Fibroblast of pulmonary artery (primary cell): ENCODE data around the gene HHATL.

ENCODE experiments used
- DNase-seq: peaks from one replicate; pipeline ENCODE4 v3.0.0-alpha.2; 2010; ENCODE audit warnings: low read depth
- H3K4me3 ChIP-seq: replicated peaks from 2 replicates; pipeline ENCODE4 v1.5.1; 2011; ENCODE audit warnings: low read depth, mild to moderate bottlenecking, control low read depth, low read length, moderate library complexity
- TF ChIP-seq, protein P1 (sequence below): IDR thresholded peaks from 2 replicates; pipeline ENCODE4 v1.5.1; 2011; ENCODE audit warnings: mild to moderate bottlenecking, control low read depth, low read length, inconsistent platforms; ENCODE audit errors: missing control alignments

The HHATL gene

DNA sequence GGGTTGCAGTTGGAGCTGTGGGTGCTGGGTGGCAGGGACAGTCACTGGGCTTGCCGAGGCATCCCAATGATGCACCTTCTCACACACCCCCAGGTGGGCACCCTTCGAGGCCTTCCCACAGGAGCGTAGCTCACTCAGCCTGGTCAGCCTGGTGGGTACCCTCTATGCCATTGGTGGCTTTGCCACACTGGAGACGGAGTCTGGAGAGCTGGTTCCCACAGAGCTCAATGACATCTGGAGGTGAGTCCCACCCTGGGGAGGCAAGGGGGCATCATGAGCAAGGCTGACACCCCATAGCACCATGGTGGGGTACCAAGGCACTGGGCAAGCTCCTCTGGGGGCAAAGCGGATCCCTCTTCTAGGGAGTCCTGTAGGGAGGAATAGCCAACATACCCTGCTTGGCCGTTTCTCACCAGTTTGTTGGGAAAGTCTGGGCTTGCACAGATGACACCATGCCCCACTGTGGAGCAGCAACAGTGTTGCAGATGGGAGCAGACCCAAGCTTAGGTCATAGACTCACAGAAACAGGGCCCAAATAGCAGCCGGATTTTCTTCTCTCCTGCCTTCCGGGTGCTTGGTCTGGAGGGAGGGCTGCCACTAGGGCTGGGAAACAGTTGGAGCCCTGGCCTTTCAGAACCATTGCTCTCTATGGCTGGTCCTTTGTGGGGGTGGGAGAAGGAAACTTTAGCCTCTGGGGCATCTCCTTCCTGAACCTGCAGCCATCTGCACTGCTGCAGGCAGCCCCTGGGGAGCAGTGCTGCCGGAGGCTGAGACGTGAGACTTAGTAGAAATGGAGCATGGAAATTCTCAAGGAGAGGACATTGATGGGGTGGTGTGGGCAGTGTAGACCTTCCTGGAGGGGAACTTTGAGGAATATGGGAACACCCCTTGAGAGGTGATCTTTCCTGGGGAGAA, 11.6 kb downstream of the HHATL start:
- TF ChIP-seq, protein P1, sequence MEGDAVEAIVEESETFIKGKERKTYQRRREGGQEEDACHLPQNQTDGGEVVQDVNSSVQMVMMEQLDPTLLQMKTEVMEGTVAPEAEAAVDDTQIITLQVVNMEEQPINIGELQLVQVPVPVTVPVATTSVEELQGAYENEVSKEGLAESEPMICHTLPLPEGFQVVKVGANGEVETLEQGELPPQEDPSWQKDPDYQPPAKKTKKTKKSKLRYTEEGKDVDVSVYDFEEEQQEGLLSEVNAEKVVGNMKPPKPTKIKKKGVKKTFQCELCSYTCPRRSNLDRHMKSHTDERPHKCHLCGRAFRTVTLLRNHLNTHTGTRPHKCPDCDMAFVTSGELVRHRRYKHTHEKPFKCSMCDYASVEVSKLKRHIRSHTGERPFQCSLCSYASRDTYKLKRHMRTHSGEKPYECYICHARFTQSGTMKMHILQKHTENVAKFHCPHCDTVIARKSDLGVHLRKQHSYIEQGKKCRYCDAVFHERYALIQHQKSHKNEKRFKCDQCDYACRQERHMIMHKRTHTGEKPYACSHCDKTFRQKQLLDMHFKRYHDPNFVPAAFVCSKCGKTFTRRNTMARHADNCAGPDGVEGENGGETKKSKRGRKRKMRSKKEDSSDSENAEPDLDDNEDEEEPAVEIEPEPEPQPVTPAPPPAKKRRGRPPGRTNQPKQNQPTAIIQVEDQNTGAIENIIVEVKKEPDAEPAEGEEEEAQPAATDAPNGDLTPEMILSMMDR = no peak
- DNase-seq = no peak
- no peak overlapping the region for H3K4me3 ChIP-seq

DNA sequence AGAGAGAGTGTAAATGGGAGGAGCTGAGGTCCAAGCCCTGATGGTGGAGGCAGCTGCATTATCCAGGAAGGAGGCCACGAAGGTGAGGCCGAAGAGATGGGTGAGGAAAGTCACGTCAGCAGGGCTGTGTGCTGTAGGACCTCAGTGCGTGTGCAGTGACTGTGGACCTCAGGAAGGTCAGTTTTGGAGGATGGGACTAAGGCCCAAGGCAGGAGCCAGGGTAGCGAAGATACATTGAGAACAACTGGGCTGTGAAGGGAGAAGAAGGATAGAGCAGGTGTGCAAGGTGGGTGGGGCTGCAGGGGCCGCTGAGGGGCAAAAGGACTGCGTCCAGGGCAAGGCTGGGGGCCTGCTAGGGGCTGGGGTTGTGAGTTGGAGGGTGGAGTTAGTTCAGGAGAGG, 12.4 kb downstream of the HHATL start:
- H3K4me3 ChIP-seq = no peak overlapping the region
- TF ChIP-seq, protein P1 = no peak
- DNase-seq = no peak

DNA sequence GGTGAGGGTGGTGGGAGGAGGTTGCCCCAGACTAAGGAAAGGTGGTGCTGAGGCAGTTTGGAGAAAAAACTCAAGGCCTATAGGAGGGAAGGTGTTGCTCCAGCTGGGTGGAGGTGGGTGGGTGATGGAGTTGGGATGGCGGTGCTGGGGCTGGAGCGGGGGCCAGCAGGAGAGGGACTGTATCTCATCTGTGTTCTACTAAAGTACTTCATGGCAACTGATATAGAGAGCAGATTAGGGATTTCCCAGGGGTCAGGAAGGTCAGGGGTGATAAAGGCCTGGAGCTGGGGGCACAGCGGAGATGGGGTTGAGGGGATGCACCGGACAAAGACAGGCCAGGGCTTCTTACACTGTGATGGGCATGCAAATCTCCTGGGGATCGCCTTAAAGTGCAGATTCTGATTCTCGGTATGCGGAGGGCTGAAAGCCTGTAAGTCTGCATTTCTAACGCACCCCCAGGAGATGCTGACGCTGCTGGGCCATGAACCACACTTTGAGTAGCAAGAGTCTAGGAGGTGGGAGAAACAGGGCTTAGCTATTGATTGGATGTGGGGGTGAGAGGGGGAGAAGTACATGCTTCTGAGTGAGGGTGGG, 13.1 kb downstream of the HHATL start:
- no peak for DNase-seq
- TF ChIP-seq, protein P1 = no peak
- no peak overlapping the region for H3K4me3 ChIP-seq

DNA sequence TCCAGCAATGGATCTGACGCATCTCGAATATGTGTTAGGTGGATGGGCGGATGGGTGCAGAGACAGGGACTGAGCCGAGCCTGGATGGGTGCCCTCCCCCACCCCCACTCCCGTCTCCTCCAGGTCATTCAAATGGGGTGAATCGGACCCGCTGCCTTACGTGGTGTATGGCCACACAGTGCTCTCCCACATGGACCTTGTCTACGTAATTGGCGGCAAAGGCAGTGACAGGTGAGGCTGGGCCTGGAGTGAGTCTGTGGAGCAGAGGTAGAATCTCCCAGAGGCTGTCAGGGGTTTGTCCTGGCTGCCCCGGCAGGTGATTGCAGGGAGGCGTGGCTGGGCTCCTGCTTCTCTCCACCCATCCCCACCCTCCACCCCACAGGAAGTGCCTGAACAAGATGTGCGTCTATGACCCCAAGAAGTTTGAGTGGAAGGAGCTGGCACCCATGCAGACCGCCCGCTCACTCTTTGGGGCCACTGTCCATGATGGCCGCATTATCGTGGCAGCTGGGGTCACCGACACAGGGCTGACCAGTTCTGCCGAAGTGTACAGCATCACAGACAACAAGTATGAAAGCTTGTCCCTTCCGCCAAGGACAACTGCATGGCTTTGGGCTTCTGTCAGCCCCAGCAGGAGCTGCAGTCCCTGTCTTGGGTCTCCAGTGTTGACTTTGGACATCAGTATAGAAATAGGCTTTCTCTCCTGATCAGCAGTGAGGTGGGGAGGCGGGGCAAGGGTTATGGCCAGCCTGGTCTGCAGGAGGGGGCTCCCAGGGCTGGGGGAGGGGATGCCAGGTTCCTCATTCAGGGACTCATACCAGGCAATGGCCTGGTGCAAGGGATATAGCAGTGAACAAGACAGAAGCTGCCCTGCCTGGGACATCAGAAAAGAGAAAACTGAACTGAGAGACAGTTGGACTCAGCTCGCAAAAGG, 13.8 kb downstream of the HHATL start:
- TF ChIP-seq, protein P1 = no peak
- DNase-seq = no peak
- H3K4me3 ChIP-seq = no peak overlapping the region

DNA sequence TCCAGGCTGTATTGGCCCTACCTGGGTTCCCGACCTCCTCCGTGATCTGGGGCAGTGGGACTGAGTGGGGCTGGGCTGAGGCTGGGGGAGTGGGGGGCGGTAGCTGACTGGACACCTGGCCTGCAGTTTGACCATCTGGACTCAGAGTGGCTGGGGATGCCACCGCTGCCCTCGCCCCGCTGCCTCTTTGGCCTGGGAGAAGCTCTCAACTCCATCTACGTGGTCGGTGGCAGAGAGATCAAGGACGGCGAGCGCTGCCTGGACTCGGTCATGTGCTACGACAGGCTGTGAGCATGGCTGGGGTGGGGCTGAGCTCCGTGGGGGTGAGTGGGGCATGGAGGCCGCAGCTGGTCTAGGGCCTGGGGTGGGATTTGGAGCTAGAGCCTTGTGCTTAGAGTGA, 14.6 kb downstream of the HHATL start:
- TF ChIP-seq, protein P1 = no peak
- H3K4me3 ChIP-seq = no peak overlapping the region
- DNase-seq = no peak

DNA sequence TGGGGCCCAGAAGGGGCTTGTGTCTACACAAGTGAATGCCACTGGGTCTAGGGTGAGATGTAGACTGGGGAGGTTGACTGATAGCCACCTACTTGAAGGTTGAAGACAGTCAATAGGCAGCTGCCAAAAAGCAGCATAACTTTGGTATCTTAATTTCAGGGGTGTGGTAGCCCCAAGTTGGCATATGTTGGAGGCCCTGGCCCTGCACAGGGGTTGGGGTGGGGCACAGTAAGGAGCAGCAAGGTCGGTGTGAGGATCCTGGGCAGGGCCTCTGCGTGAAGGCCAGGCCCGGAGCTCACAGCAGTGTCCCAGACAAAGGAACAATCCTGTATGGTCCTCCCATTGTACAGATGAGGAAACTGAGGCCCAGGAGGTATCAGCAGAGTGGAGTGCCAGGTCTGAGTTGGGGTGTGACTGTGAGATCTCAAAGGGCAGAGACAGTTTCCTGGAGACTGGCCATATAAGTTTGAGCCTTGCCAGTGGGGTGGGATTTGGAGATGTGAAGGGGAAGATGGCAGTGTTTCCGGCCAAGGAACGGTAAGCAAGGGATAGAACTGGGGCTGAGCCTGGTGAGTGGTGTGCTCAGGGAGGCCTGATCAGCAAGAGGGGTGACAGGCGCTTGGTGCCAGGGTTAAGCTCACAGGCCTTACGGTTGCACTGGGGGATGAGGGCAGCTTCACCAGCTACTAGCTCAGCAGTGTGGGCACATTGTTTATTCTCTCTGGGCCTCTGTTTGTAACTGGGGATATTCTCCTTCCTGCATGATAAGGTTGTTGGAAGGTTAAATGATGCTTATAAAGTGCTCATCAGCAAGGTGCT, 15.6 kb downstream of the HHATL start:
- TF ChIP-seq, protein P1 = no peak
- H3K4me3 ChIP-seq = no peak overlapping the region
- DNase-seq = no peak
